ENCODE data around the gene PRKCQ.

PRKCQ gene

GRCh38 chr10:6563075-6563474 lies 17.0 kb downstream of the PRKCQ start:
- no peak for DNase-seq (ENCODE audit: low spot score)
- Histone ChIP-seq H3K4me1 (ENCODE audit: insufficient read depth, poor library complexity, severe bottlenecking) (no peaks in the 10 kb centered on the region), H3K27ac (ENCODE audit: poor library complexity, severe bottlenecking) (no peak overlapping the region), H3K27me3 (ENCODE audit: insufficient read depth, poor library complexity, severe bottlenecking) (no peaks in the 10 kb centered on the region), H3K36me3 (ENCODE audit: low read depth) (no peaks in the 10 kb centered on the region), H3K9me3 (ENCODE audit: severe bottlenecking) (no peaks in the 10 kb centered on the region), H3K4me3 (ENCODE audit: severe bottlenecking) (no peak overlapping the region)
- no peak for ATAC-seq (ENCODE audit: low read depth)
- TF ChIP-seq CTCF (IDR thresholded peaks at IDR 0.05; ENCODE audit: poor library complexity, severe bottlenecking) = no peak

GRCh38 chr10:6562221-6562620 lies 17.9 kb downstream of the PRKCQ start:
- no peaks in the 10 kb centered on the region for H3K9me3 ChIP-seq (ENCODE audit: severe bottlenecking)
- TF ChIP-seq CTCF (IDR thresholded peaks at IDR 0.05; ENCODE audit: poor library complexity, severe bottlenecking) = no peak
- DNase-seq (ENCODE audit: low spot score) (no peak), ATAC-seq (ENCODE audit: low read depth) (no peak)
- H3K27me3 ChIP-seq (ENCODE audit: insufficient read depth, poor library complexity, severe bottlenecking) = no peaks in the 10 kb centered on the region
- no peaks in the 10 kb centered on the region for H3K4me1 ChIP-seq (ENCODE audit: insufficient read depth, poor library complexity, severe bottlenecking)
- no peak overlapping the region for H3K27ac ChIP-seq (ENCODE audit: poor library complexity, severe bottlenecking)
- H3K36me3 ChIP-seq (ENCODE audit: low read depth) = no peaks in the 10 kb centered on the region
- H3K4me3 ChIP-seq (ENCODE audit: severe bottlenecking) = no peak overlapping the region

- no peak for TF ChIP-seq CTCF (IDR thresholded peaks at IDR 0.05; ENCODE audit: poor library complexity, severe bottlenecking)
- no peaks in the 10 kb centered on the region for H3K36me3 ChIP-seq (ENCODE audit: low read depth)
- no peaks in the 10 kb centered on the region for H3K9me3 ChIP-seq (ENCODE audit: severe bottlenecking)
- H3K4me1 ChIP-seq (ENCODE audit: insufficient read depth, poor library complexity, severe bottlenecking) = no peaks in the 10 kb centered on the region
- DNase-seq (ENCODE audit: low spot score) (no peak), ATAC-seq (ENCODE audit: low read depth) (no peak)
- H3K4me3 ChIP-seq (ENCODE audit: severe bottlenecking) = no peak overlapping the region
- no peaks in the 10 kb centered on the region for H3K27me3 ChIP-seq (ENCODE audit: insufficient read depth, poor library complexity, severe bottlenecking)
- no peak overlapping the region for H3K27ac ChIP-seq (ENCODE audit: poor library complexity, severe bottlenecking)
Measured at GRCh38 chr10:6561552-6561951, 18.5 kb downstream of the PRKCQ start.

- Histone ChIP-seq H3K27me3 (ENCODE audit: insufficient read depth, poor library complexity, severe bottlenecking) (no peaks in the 10 kb centered on the region), H3K36me3 (ENCODE audit: low read depth) (no peaks in the 10 kb centered on the region), H3K4me1 (ENCODE audit: insufficient read depth, poor library complexity, severe bottlenecking) (no peaks in the 10 kb centered on the region), H3K27ac (ENCODE audit: poor library complexity, severe bottlenecking) (no peak overlapping the region), H3K9me3 (ENCODE audit: severe bottlenecking) (no peaks in the 10 kb centered on the region), H3K4me3 (ENCODE audit: severe bottlenecking) (no peak overlapping the region)
- DNase-seq (ENCODE audit: low spot score) (no peak), ATAC-seq (ENCODE audit: low read depth) (no peak)
- no peak for TF ChIP-seq CTCF (IDR thresholded peaks at IDR 0.05; ENCODE audit: poor library complexity, severe bottlenecking)
Measured at GRCh38 chr10:6558759-6559461, 21.2 kb downstream of the PRKCQ start.

GRCh38 chr10:6558272-6558671 lies 21.8 kb downstream of the PRKCQ start:
- no peaks in the 10 kb centered on the region for H3K4me1 ChIP-seq (ENCODE audit: insufficient read depth, poor library complexity, severe bottlenecking)
- H3K27ac ChIP-seq (ENCODE audit: poor library complexity, severe bottlenecking) = no peak overlapping the region
- ATAC-seq (ENCODE audit: low read depth) (no peak), DNase-seq (ENCODE audit: low spot score) (no peak)
- no peaks in the 10 kb centered on the region for H3K27me3 ChIP-seq (ENCODE audit: insufficient read depth, poor library complexity, severe bottlenecking)
- no peaks in the 10 kb centered on the region for H3K9me3 ChIP-seq (ENCODE audit: severe bottlenecking)
- H3K36me3 ChIP-seq (ENCODE audit: low read depth) = no peaks in the 10 kb centered on the region
- no peak overlapping the region for H3K4me3 ChIP-seq (ENCODE audit: severe bottlenecking)
- no peak for TF ChIP-seq CTCF (IDR thresholded peaks at IDR 0.05; ENCODE audit: poor library complexity, severe bottlenecking)
